Measurements from ENCODE around the gene RGS3. TPM values are rescaled to one million over a fixed set of nuclear protein-coding genes. Genes with fewer than 3 reads are reported as not detected.

Gene RGS3
- total and polyA plus RNA-seq, 11 donors, result 93.4 to 214 (median 134) TPM

DNA sequence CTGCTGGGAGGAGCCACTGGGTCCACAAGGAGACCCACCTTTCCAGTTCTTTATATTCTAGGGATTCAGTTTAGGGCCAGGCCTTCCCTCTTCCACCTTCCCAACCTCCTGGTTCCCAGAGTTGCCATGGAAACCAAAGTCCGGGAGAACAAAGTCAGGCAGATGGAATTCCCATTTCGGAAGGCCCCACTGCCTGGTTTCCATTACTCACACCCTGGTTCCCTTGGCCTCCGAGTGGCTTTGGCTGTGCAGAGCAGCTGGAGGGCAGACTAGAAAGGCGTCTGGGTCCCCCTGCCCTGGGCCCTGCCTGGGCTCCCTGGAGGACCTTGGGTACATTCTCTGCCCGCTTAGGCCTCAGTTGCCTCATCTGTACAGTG, 136.1 kb downstream of the RGS3 start:
- Histone ChIP-seq H3K27ac (peak overlapping the region in 11 of 12 donors; percentile 33 to 97 (median 94)), H3K4me3 (no peak overlapping the region), H3K4me1 (peaks cover 27 to 94% (median 79%) of the 10 kb centered on the region in 12 donors), H3K36me3 (peaks cover 2 to 38% (median 31%) of the 10 kb centered on the region in 9 donors), H3K9me3 (no peaks in the 10 kb centered on the region), H3K27me3 (no peaks in the 10 kb centered on the region)
- ATAC-seq, result peak in 3 of 4 donors; percentile 3 to 39 (median 28)
- 44 to 67% (median 55%) methylated on average over 3 to 5 of the region's 5 CpGs for WGBS, 4 donors
- TF ChIP-seq, protein P1, sequence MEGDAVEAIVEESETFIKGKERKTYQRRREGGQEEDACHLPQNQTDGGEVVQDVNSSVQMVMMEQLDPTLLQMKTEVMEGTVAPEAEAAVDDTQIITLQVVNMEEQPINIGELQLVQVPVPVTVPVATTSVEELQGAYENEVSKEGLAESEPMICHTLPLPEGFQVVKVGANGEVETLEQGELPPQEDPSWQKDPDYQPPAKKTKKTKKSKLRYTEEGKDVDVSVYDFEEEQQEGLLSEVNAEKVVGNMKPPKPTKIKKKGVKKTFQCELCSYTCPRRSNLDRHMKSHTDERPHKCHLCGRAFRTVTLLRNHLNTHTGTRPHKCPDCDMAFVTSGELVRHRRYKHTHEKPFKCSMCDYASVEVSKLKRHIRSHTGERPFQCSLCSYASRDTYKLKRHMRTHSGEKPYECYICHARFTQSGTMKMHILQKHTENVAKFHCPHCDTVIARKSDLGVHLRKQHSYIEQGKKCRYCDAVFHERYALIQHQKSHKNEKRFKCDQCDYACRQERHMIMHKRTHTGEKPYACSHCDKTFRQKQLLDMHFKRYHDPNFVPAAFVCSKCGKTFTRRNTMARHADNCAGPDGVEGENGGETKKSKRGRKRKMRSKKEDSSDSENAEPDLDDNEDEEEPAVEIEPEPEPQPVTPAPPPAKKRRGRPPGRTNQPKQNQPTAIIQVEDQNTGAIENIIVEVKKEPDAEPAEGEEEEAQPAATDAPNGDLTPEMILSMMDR (IDR thresholded peaks at IDR 0.05), result no peak
- TF ChIP-seq POLR2A (IDR thresholded peaks at IDR 0.05), result no peak
- intact Hi-C loops (cut with DNase I), result loop anchor here in 3 of 10 donors (10.0 kb wide), 2 partner anchors 295 to 325 kb away; partner anchors contain the start of genes CDC26 (in 2 of the 3), PRPF4 (in 2 of the 3) and RNF183 (in 1 of the 3)
- DNase-seq, result peak in 4 of 5 donors; percentile 63 to 71 (median 66)

- TF ChIP-seq, protein P1 (IDR thresholded peaks at IDR 0.05), result no peak
- TF ChIP-seq POLR2A (IDR thresholded peaks at IDR 0.05), result no peak
- peak overlapping the region; percentile 7 to 97 (median 92) for H3K27ac ChIP-seq
- ATAC-seq (peak; percentile 4 to 27 (median 18)), DNase-seq (peak in 3 of 5 donors; percentile 28 to 62 (median 47))
- peaks cover 2 to 34% (median 31%) of the 10 kb centered on the region in 9 donors for H3K36me3 ChIP-seq
- no peaks in the 10 kb centered on the region for H3K27me3 ChIP-seq
- no peaks in the 10 kb centered on the region for H3K9me3 ChIP-seq
- H3K4me1 ChIP-seq, result peaks cover 27 to 88% (median 78%) of the 10 kb centered on the region in 12 donors
- intact Hi-C loops (cut with DNase I), result no loop called here
- H3K4me3 ChIP-seq, result no peak overlapping the region
- WGBS, 4 donors, result 67 to 77% (median 69%) methylated on average over 10 to 12 of the region's 12 CpGs
These were observed 136.7 kb downstream of the RGS3 start for GRCh38 chr9:113600023-113600823.

- TF ChIP-seq POLR2A (IDR thresholded peaks at IDR 0.05), result no peak
- TF ChIP-seq, protein P1 (IDR thresholded peaks at IDR 0.05), result no peak
- H3K36me3 ChIP-seq, result peaks cover 2 to 26% (median 23%) of the 10 kb centered on the region in 9 donors
- WGBS, 4 donors, result 74 to 84% (median 75%) methylated on average over 5 of the region's 5 CpGs
- peak in 2 of 5 donors; percentile 27 to 36 for DNase-seq
- no peak overlapping the region for H3K4me3 ChIP-seq
- H3K27ac ChIP-seq, result peak overlapping the region; percentile 7 to 97 (median 57)
- ATAC-seq, result no peak
- H3K9me3 ChIP-seq, result no peaks in the 10 kb centered on the region
- intact Hi-C loops (cut with DNase I), result no loop called here
- H3K4me1 ChIP-seq, result peaks cover 24 to 80% (median 71%) of the 10 kb centered on the region in 12 donors
- no peaks in the 10 kb centered on the region for H3K27me3 ChIP-seq
These were observed 137.5 kb downstream of the RGS3 start for GRCh38 chr9:113600871-113601614.

DNA sequence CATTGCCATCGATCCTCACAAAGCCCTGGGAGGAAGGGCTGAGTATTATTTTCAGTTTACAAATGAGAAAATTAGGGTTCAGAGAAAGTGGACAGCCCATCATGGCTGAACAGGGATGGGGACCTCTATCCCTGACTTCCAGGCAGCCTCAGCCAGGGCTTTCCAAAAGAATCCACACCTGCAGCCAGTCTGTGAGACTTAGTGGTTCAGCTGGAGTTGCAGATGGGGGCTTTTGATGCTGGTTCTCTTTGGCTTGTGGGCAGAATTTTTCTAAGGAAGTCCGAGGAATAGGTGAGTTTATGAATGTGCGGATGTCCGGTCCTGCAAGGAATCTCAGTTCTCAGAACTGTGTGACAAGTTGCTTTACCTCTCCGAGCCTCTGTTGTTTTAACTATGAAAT, 138.1 kb downstream of the RGS3 start:
- ATAC-seq (no peak), DNase-seq (peak in 1 of 5 donors; percentile 26)
- H3K4me1 ChIP-seq, result peaks cover 24 to 74% (median 65%) of the 10 kb centered on the region in 12 donors
- peak overlapping the region in 11 of 12 donors; percentile 37 to 97 (median 62) for H3K27ac ChIP-seq
- peaks cover 2 to 20% (median 17%) of the 10 kb centered on the region in 9 donors for H3K36me3 ChIP-seq
- H3K27me3 ChIP-seq, result no peaks in the 10 kb centered on the region
- no peaks in the 10 kb centered on the region for H3K9me3 ChIP-seq
- intact Hi-C loops (cut with DNase I), result no loop called here
- WGBS, 4 donors, result 51 to 61% (median 55%) methylated on average over 5 of the region's 5 CpGs
- no peak overlapping the region for H3K4me3 ChIP-seq
- TF ChIP-seq POLR2A (IDR thresholded peaks at IDR 0.05), result no peak
- TF ChIP-seq, protein P1 (IDR thresholded peaks at IDR 0.05), result no peak
